ENCODE measurements around the gene WWC2.

The WWC2 gene

DNA sequence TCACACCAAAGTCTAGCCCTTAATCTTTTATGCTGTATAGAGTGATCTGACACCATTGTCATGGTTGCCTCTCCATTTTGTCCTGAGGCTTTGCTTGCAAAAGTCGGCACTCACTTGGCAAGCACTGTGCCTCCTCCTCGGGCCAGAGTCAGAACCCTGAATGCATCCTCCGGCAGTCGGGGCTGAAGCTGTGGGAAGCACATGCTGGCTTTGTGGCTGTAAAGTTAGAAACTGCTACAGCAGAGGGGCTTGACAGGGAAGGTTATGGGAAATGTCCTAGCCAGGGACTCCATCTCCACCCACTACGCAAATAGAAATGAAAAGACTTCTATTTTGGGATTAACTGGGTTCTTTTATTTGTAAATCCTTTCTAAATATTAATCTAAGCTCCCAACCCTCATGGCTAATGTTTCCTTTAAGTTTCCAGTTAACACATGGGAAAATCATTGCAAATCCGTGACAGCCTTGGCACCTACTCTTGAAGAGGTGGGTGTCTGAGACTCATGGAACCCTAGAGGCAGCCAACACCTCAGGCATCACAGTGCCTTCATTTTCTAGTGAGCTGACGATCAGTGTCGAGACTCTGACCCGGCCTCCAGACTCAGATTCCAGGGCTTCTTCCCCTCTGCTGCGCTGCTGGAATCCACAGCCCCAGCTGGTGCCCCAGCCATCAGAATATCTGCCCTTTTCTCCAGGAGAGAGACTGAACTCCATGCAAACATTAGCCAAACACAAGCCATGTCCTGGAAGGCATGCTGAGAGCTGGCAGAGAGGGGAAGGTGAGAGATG, 231.1 kb downstream of the WWC2 start:
- DNase-seq (ENCODE audit: low read depth): no peak

- no peak for DNase-seq (ENCODE audit: low read depth)
Measured at GRCh38 chr4:183330841-183331240, 231.8 kb downstream of the WWC2 start.

DNA sequence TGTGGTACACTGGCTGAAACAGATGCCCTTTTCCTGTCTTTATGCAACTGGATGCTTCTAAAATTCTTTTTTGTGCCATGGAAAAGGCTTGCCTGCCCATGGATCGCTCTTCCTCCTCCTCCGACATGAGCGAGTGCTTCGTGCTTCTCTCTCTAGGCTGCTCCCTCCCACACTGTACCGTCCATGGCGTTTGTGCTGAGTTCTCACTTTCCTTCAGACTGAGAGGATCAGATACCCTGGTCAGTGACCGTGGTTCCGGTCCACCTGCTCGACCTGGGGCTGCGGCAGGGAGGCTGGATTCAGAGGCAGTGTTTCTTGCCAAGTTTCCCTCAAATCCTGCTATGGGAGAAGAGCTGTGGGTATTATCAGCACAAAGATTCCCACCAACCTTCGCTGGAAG, 233.4 kb downstream of the WWC2 start:
- no peak for DNase-seq (ENCODE audit: low read depth)

DNA sequence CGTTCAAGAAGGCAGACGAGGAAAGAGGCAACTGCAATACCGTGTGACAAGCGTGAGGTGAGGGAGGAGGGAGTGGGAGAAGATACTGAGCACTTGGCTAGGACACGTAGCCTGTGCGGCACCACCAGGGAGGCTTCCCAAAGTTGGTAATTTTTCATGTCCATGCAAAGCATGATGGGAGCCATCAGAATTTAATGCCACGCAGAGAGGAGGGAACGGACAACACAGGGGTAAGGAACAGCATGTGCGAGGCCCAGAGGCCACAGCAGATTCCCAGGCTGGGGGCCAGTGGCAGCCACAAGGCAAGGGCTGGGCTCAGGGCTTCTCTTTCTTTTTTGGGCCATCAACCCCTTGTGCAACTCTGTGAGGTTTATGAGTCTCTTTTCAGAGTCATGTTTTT, 234.1 kb downstream of the WWC2 start:
- no peak for DNase-seq (ENCODE audit: low read depth)

DNA sequence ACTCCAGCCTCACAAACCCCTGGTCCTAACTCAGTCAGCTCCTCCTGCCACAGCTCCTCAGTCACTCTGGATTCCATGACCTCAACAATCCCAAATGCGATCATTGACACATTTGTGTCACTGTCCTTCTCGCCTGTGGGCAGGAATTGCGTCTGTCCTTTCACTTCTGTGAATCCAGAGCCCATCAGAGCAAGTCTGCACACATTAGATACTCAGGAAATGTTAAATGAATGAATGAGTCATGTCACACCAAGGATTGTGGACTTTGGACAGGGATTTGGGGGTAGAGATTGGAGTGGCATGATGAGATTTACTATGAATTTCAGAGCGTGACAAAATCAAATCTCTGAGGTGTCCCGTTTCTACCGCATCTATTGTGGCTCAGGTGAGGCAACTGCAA, 234.9 kb downstream of the WWC2 start:
- DNase-seq (ENCODE audit: low read depth): no peak

- DNase-seq (ENCODE audit: low read depth): no peak
Measured at GRCh38 chr4:183335369-183335940, 236.4 kb downstream of the WWC2 start.

DNA sequence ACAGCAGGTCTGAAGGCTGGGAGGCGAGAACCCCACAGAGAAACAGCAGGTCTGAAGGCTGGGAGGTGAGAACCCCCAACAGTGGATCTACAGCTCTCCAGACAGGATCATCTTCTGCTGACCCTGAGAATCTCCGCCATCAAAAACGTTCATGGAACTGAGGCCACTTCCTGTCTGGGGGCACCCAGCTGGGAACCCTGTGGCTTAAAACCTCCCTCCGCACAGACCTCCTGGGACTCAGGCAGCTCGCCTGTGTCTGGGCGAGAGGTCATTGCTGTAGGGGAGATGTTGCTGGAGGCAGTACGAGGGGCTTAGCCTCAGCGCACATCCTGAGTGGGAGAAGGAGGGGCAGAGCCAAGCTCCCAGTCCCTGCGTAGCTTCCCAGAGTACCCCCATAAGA, 238.3 kb downstream of the WWC2 start:
- DNase-seq (ENCODE audit: low read depth): no peak

- no peak for DNase-seq (ENCODE audit: low read depth)
Measured at GRCh38 chr4:183337833-183338232, 238.8 kb downstream of the WWC2 start.

DNA sequence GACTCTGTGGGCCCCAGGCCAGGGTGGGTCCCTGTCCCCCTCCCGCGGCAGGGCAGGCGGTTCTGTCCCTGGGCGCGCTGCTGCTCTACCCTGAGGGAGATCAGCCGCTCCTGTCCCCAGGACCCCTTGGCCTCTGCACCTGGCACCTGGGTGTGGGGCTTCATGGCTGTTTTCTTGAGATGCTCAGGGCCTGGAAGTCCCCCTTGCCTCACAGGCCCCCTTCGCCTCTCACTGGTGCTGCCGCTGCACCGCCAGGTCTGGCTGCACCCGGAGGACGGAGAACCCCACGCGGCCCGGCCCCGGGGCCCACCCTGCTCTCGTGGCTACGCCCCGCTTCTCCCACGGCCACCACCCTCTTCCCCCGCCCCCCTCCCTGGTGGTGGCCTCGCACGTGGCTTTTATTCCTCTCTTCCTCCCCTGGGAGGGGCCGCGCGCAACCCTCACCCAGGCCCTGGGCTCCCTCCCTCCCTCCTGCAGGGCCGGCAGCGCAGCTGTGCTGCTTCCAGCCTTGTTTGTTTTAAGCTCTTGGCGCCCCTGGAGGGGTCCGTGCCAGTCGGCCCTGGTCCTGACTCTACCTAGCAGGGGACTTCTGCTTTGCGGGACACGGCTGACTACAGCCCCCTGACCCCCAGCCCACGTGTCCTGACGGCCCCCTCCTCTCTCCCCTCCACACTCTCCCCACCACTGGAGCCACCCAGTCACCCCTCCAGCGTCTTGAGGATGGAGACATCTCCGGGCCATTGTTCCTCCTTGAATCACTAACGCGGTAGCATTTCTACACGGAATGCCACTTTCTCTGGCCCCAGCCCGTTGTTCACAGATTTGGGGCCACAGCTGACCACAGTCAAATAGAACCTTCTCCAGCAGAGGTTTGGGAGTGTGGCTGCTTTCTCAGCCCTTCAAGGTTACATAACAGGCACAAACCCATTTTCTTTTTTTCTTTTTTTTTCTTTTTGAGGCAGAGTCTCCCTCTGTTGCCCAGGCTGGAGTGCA, 243.8 kb downstream of the WWC2 start:
- DNase-seq (ENCODE audit: low read depth): no peak

GRCh38 chr4:183343730-183344129, 244.7 kb downstream of the WWC2 start:
- DNase-seq (ENCODE audit: low read depth): no peak

GRCh38 chr4:183344523-183345255, 245.6 kb downstream of the WWC2 start:
- no peak for DNase-seq (ENCODE audit: low read depth)

GRCh38 chr4:183345261-183345660, 246.2 kb downstream of the WWC2 start:
- no peak for DNase-seq (ENCODE audit: low read depth)

DNA sequence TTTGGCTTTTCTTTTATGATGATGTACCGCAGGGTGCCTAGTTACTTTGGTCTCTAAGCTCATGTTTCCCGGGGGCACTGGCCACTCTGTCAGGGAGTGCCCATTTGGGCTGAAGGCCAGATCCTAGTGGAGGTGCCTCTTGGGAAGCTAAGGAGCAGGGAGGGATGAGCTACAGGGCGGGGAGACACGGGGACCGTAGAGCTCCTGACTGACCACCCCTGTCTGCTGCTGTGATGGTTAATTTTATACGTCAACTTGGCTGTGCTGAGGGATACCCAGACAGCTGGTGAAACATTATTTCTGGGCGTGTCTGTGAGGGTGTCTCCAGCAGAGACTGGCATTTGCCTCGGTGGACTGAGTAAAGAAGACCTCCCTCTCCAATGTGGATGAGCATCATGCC, 248.1 kb downstream of the WWC2 start:
- no peak for DNase-seq (ENCODE audit: low read depth)

GRCh38 chr4:183347566-183347965, 248.5 kb downstream of the WWC2 start:
- DNase-seq (ENCODE audit: low read depth): no peak

- DNase-seq (ENCODE audit: low read depth): no peak
Measured at GRCh38 chr4:183348136-183348535, 249.1 kb downstream of the WWC2 start.

GRCh38 chr4:183348706-183349659, 249.9 kb downstream of the WWC2 start:
- DNase-seq (ENCODE audit: low read depth): no peak

- no peak for DNase-seq (ENCODE audit: low read depth)
Measured at GRCh38 chr4:183349673-183350072, 250.6 kb downstream of the WWC2 start.

DNA sequence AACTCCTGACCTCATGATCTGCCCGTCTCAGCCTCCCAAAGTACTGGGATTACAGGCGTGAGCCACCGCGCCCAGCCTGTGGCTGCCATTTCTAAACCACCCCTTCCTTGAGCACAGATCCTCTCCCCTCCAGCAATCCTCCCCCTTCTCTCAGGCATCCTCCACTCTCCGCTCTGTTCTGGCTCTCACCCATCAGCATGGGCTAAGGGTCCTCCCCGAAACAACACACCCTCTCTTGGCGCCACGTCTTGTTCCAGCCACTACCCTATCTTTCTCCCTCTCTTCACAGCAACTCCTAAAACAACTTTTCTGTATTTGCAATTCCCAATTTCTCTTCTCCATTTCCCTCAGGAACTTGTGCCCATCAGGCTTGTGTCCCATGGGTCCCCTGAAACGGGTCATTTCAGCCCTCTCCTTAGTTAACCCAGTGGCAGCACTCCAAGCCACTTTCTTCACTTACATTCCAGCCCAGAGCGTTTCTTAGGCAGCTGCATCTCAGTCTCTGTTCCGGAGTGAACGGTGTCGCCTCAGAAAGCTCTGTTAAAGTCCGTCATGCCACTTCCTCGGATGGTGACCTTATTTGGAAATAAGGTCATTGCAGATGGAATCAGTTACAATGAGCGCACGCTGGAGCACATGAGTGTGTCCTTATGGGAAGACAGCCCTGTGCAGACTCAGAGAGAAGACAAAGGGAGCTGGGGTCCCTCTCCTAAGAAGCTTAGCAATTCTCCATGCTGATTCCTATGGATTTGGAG, 251.4 kb downstream of the WWC2 start:
- no peak for DNase-seq (ENCODE audit: low read depth)

GRCh38 chr4:183352546-183352945, 253.5 kb downstream of the WWC2 start:
- DNase-seq (ENCODE audit: low read depth): no peak

GRCh38 chr4:183353557-183353956, 254.5 kb downstream of the WWC2 start:
- no peak for DNase-seq (ENCODE audit: low read depth)
